Ovary (tissue), 3 donors: Measurements from ENCODE around the gene ABLIM1.

ENCODE experiments used
- CTCF ChIP-seq, 3 donors: fragments of 450-650 bp in 2 of 3; fragments of 200-600 bp in 1 of 3; IDR thresholded peaks; one replicate each; pipeline versions ENCODE4 v1.5.1 to v1.8.0; 2016 to 2022; ENCODE audit warnings: antibody characterized with exemption in 3 of 3, mild to moderate bottlenecking in 1 of 3
- EP300 ChIP-seq: sonication (generic); formaldehyde crosslinking; IDR thresholded peaks from one replicate; pipeline ENCODE4 v1.6.1; 2017; ENCODE audit warnings: antibody characterized with exemption
- POLR2A ChIP-seq: fragments of 450-650 bp; IDR thresholded peaks from one replicate; pipeline ENCODE4 v1.6.1; 2017; ENCODE audit warnings: antibody characterized with exemption, mild to moderate bottlenecking, moderate library complexity
- donor health status: DM: no; HTN: no; CAD: no.

GRCh38 chr10:114653926-114654325 is 4.1 kb downstream of the ABLIM1 start:
- no peak for TF ChIP-seq CTCF (IDR thresholded peaks at IDR 0.05)
- TF ChIP-seq POLR2A, result no peak
- TF ChIP-seq EP300, result no peak
